Stimulated activated CD8-positive, alpha-beta memory T cell treated with anti-CD3 and anti-CD28 coated beads, Interleukin-12 subunit alpha, Interleukin-12 subunit beta, amount 100 ng/mL, for 24 hours (primary cell): ENCODE data around the gene DPF3.
"Not testable (repeated sequence)": the region's sequence is repeated elsewhere in the genome, so short reads cannot be mapped to it uniquely, and the experiment has no call there.

Source experiments
- DNase-seq: peaks from one replicate; pipeline ENCODE4 v3.0.0-alpha.2; 2020; ENCODE audit errors: extremely low read depth

DPF3 gene

DNA sequence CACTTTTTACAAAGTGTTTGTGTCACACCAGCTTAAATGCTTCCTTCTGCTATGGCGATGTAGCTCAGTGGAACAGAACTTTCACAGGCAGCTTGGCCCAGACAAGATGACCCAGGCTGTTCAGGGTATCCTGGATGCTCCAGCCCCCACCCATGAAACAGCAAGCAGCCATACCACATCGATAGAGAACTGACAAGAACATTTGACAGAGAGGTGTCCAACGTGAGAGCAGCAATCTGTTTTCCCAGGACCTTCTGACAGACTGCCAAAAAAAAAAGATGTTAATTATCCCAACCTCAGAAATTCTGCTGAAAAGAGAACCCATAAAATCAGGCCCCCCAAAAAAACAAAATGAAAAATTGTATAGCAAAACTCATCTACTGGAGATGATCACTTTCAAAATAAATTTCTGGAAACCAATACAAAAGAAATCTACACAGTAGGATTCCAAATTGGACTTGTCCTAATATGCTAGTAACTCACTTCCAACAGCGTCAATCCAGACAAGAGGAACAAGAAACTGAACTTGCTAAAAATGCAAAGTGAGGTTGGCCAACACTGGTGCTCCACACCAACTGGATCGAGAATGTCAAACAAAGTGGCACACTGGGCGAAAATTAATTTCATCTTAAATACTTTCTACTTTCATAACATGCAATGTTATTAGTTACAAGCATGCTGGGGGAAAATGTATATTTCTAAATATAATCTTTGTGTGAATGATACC is 118.8 kb downstream of the DPF3 start:
- DNase-seq = no peak

DNA sequence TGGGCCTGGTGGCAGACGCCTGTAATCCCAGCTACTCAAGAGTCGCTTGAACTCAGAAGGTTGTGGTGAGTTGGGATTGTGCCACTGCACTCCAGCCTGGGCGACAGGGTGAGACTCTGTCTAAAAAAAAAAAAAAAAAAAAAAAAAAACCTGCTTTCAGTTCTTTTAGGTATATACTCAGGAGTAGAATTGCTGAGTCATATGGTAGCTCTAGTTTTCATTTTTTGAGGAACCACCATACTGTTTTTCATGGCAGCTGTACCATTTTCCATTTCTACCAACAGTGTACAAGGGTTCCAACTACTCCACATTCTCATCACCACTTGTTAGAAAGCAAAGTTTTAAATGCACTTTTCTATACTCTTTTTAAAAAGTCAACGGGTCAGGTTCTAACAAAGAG is 119.8 kb downstream of the DPF3 start:
- no peak for DNase-seq

- no peak for DNase-seq
Measured at GRCh38 chr14:72771561-72771960, 122.3 kb downstream of the DPF3 start.

- DNase-seq = no peak
Measured at GRCh38 chr14:72766296-72766695, 127.6 kb downstream of the DPF3 start.

DNA sequence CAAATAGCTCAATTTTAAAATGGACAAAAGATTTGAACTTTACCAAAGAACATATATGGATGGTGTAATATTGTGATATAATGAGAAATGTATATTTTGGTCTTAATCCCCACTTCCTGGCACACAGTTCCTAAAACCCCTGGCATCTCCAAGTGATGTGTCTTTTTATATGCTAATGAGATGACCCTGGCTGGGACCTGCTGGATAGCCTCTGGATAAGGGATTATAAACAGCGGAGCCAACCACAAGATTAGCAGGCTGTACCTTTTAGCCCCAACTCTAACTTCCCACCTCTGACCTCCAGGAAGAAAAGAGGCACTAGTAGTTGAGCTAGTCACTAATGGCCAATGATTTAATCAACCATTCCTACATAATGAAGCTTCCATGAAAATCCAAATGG is 130.0 kb downstream of the DPF3 start:
- no peak for DNase-seq

DNA sequence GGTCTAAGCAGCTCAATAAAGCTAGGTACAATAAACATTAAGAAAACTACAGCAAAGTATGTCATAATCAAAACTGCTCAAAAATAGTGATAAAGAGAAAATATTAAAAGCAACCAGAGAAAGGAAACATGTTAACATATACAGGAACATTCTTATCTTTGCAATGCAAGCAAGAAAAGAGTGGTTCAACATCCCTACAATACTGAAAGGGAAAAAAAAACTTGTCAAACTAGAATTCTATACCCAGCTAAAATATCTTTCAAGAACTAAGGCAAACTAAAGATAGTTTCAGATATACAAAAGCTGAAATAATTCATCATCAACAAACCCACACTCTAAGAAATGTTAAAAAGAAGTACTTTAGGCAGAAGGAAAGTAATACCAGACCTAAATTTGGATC is 134.2 kb downstream of the DPF3 start:
- no peak for DNase-seq

- no peak for DNase-seq
Measured at GRCh38 chr14:72758993-72759392, 134.9 kb downstream of the DPF3 start.

GRCh38 chr14:72758420-72758819 is 135.5 kb downstream of the DPF3 start:
- DNase-seq = no peak

- DNase-seq = no peak
Measured at GRCh38 chr14:72756967-72757366, 136.9 kb downstream of the DPF3 start.

DNA sequence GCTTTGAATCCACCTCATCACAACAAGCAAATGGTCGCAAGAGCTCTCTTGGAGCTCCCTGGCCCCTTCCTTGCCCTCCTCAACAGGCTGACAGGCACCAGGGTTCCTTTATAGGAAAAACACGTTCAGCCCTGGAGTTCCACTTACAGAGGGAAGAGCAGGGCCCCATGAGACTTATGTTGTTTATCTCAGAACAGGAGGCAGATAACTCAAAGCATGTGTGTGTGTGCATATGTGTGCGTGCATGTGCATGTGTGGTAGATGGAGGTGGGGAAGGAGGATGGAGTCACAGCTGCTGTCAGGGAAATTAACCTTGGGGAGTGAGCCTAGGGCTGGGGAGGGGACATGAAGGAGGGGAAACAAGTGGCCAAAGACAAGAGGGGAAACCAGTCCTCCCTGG is 138.1 kb downstream of the DPF3 start:
- DNase-seq = no peak

DNA sequence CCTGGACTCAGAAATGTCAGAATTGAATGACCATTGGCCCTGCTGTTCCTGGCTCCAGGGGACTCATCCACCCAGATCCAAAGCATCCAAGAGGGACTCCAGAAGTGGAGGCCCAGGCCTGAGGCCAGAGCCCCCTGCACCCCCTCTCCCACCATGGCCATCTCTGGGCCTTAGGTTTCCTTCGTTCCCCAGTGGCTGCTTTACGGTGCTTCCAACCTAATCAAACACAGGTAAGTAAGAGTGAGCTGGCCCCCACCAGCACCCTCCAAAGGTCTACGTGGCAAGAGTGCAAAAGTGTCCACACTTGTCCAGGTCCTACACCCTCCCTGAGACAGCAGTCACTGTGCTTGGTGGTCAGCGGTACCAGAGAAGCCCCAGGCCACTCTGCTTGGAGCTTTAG is 139.0 kb downstream of the DPF3 start:
- DNase-seq = no peak

GRCh38 chr14:72753879-72754400 is 140.0 kb downstream of the DPF3 start:
- no peak for DNase-seq

DNA sequence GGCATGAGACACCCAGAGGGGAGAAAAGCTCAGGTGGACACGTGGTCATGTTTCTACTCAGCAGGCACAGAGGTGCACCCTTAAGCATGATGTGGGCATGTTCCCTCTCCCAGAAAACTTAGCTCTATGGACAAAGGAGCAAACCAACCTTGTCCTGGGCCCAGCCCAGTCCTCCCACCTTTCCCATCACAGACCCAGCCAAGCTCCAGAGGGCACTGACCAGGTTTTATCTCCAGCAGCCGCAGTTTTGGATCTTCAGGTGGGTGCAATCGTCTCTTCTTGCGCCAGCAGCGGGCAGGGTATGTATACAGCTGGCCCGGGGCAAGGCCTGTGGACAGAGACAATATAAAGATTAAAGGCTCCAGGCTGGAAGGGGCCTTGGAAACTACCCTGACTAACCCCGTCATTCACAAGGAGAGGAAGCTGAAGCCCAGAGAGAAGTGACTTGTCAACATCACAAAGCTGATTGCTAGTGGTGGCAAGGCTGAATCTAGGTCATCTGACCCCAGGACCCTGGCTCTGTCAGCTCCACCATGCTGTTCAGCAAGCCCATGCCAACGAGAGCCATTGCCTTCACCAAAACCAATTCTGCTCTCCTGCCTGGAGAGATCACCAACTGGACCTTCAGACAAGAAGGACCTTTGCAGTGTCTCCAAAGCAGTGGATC is 140.7 kb downstream of the DPF3 start:
- no peak for DNase-seq

GRCh38 chr14:72752034-72752412 is 141.9 kb downstream of the DPF3 start:
- no peak for DNase-seq

GRCh38 chr14:72751276-72752033 is 142.4 kb downstream of the DPF3 start:
- no peak for DNase-seq

GRCh38 chr14:72748921-72749320 is 145.0 kb downstream of the DPF3 start:
- DNase-seq = not testable (repeated sequence)

DNA sequence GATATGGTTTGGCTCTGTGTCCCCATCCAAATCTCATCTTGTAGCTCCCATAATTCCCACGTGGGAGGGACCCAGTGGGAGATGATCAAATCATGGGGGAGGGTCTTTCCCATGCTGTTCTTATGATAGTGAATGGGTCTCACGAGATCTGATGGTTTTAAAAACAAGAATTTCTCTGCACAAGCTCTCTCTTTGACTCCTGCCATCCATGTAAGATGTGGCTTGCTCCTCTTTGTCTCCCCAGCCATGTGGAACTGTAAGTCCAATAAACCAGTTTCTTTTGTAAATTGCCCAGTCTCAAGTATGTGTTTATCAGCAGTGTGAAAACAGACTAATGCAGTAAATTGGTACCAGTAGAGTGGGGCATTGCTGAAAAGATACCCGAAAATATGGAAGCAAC is 146.2 kb downstream of the DPF3 start:
- no peak for DNase-seq

DNA sequence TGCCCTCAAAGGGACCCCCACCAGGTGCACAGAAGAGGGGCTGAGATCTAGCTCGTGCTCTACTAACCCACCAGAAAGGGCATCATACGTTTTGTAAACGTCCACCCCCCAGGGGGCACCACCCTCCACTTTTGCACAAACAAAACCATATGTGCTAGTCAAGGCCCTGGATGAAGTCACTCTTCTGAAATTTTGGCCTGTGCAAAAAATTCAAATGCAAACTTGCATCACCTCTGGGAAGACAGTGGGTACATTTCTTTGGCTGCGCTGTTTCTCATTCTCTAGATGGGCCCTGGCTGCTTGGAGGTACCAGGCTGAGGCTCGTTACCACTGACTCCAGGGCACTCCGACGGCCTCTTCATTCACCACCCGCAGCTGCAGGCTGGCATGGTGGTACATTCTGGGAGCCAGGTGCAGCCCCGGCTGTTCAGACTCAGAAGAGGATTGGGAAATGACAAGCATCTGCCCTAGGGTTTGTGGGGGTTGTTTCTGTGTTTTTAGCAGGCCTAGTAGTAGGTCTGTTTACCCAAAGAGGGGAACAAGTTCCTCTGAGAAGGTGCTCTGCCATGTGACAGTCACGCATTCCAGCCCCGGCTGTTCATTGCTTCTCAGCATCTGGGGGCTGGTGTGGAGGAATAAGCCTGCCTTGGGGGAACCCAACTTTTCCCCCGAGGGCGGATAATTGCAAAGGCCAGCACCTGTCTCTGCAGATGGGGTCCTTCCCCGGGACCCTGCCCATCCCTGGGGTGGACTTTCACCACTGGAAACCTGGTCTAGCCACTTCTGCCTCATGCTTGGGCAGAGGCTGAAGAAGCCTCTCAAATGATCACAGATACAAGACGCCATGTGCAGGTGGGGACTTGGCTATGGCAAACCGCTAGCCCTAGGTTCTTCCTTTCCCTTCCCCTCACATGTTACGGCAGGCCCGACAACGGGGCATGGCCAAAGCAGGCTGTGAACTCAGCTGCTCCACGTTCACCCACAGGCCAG is 147.6 kb downstream of the DPF3 start:
- DNase-seq = no peak

DNA sequence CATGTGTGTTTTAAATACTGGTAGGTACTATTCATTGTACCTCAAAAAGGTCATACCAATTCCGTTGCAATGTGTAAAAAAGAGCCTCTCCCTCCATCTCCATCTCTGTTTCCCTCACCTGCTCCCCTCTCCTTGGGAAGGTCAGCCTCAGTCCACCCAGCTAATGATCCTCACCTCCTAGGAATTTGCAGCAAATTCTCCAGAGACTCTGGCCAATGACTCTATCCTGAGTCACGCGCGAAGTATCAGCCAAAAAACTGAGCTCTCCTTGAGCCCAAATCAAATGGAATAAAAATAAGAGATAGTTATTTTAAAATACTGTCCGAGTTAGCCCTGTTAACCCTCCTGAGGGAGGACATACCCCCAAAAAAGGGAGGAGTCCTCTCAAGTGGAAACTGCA is 148.4 kb downstream of the DPF3 start:
- no peak for DNase-seq

- no peak for DNase-seq
Measured at GRCh38 chr14:72744416-72745120, 149.3 kb downstream of the DPF3 start.

GRCh38 chr14:72743626-72744025 is 150.3 kb downstream of the DPF3 start:
- no peak for DNase-seq
